ENCODE measurements around the gene RMI1. TPM values are rescaled to one million over a fixed set of nuclear protein-coding genes. Genes with fewer than 3 reads are reported as not detected.

The RMI1 gene
- polyA plus RNA-seq, 4 donors: 3.2 to 12.9 (median 5.9) TPM

GRCh38 chr9:84045481-84046097 is 65.0 kb downstream of the RMI1 start:
- H3K27me3 ChIP-seq (ENCODE audit: control insufficient read depth in 3 of 3, insufficient read depth in 3 of 3, low read length in 3 of 3): peaks cover 0 to 3% (median 0%) of the 10 kb centered on the region in 3 donors
- DNase-seq: peak in 1 of 2 donors; percentile 45
- H3K27ac ChIP-seq (ENCODE audit: low read depth in 1 of 3, low read length in 2 of 3): no peak overlapping the region
- no peaks in the 10 kb centered on the region for H3K4me1 ChIP-seq (ENCODE audit: control insufficient read depth in 3 of 3, insufficient read depth in 2 of 3, low read depth in 1 of 3, low read length in 2 of 3)
- no peak for FAIRE-seq
- 88 to 93% (median 90%) methylated on average over 5 of the region's 5 CpGs for WGBS, 3 donors
- no peak overlapping the region for H3K4me3 ChIP-seq (ENCODE audit: low read depth in 1 of 3, low read length in 3 of 3)
- no peaks in the 10 kb centered on the region for H3K36me3 ChIP-seq (ENCODE audit: control insufficient read depth in 3 of 3, insufficient read depth in 2 of 3, low read depth in 1 of 3, low read length in 3 of 3)
- peaks cover 0 to 16% of the 10 kb centered on the region in 2 donors for H3K9me3 ChIP-seq (ENCODE audit: control insufficient read depth in 2 of 2, insufficient read depth in 1 of 2, low read depth in 1 of 2, low read length in 1 of 2)

Other genes with a start within 250 kb of the RMI1 start
- gene GKAP1, start 163.0 kb upstream of the RMI1 start, polyA plus RNA-seq: 10 to 100 TPM in 2 of 4 donors, 1 to 10 TPM in 2; 4.3 to 14.0 (median 7.8) TPM
- gene KIF27, start 59.4 kb upstream of the RMI1 start, polyA plus RNA-seq: 1 to 10 TPM in 3 of 4 donors, under 1 TPM in 1; 0.27 to 7.2 (median 1.3) TPM
- gene HNRNPK, start 590 bp upstream of the RMI1 start, polyA plus RNA-seq: 100 to 1,000 TPM; 257 to 535 (median 313) TPM